Measurements from ENCODE around the gene TAF6L.

DNA sequence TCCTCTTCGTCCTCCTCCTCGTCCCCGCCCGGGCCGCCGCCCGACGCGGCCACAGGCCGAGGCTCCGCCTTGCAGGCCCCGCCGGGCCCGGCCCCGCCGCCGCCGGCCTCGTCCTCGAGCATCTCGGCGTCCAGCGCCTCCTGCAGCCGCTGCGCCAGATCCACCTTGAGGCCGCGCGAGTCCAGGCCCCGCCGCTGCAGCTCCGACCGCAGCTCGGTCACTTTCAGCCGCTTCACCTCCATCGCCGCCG is 44.4 kb upstream of the TAF6L start:
- no peak for TF ChIP-seq EZH2 (IDR thresholded peaks at IDR 0.05; ENCODE audit: borderline replicate concordance, insufficient read depth, low read depth, low read length, poor library complexity, severe bottlenecking)
- TF ChIP-seq, protein P1, sequence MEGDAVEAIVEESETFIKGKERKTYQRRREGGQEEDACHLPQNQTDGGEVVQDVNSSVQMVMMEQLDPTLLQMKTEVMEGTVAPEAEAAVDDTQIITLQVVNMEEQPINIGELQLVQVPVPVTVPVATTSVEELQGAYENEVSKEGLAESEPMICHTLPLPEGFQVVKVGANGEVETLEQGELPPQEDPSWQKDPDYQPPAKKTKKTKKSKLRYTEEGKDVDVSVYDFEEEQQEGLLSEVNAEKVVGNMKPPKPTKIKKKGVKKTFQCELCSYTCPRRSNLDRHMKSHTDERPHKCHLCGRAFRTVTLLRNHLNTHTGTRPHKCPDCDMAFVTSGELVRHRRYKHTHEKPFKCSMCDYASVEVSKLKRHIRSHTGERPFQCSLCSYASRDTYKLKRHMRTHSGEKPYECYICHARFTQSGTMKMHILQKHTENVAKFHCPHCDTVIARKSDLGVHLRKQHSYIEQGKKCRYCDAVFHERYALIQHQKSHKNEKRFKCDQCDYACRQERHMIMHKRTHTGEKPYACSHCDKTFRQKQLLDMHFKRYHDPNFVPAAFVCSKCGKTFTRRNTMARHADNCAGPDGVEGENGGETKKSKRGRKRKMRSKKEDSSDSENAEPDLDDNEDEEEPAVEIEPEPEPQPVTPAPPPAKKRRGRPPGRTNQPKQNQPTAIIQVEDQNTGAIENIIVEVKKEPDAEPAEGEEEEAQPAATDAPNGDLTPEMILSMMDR (IDR thresholded peaks at IDR 0.05) = no peak

Measured in B cell (primary cell).